NT2/D1 (cell line): ENCODE results near the gene FBXO28.

Experiments used
- SUZ12 ChIP-seq: IDR thresholded peaks from 2 replicates; pipeline ENCODE4 v1.6.1; 2011; ENCODE audit not compliant: insufficient read length, insufficient read depth; ENCODE audit errors: extremely low read depth
- YY1 ChIP-seq: IDR thresholded peaks from 2 replicates; pipeline ENCODE4 v1.6.1; 2011; ENCODE audit not compliant: insufficient read length, insufficient read depth

GRCh38 chr1:224182866-224183590, 69.1 kb downstream of the FBXO28 start, which contains the start of gene DEGS1:
- TF ChIP-seq SUZ12 = no peak
- TF ChIP-seq YY1 = no peak
